Activated naive CD4-positive, alpha-beta T cell (primary cell): Measurements from ENCODE around the gene UBE2H.
"Not testable (repeated sequence)": the region's sequence is repeated elsewhere in the genome, so short reads cannot be mapped to it uniquely, and the experiment has no call there.

ENCODE experiments used
- DNase-seq, 4 experiments: peaks; one replicate each; lab custom pipeline; 2025; lab: John Stamatoyannopoulos, UW

UBE2H gene

DNA sequence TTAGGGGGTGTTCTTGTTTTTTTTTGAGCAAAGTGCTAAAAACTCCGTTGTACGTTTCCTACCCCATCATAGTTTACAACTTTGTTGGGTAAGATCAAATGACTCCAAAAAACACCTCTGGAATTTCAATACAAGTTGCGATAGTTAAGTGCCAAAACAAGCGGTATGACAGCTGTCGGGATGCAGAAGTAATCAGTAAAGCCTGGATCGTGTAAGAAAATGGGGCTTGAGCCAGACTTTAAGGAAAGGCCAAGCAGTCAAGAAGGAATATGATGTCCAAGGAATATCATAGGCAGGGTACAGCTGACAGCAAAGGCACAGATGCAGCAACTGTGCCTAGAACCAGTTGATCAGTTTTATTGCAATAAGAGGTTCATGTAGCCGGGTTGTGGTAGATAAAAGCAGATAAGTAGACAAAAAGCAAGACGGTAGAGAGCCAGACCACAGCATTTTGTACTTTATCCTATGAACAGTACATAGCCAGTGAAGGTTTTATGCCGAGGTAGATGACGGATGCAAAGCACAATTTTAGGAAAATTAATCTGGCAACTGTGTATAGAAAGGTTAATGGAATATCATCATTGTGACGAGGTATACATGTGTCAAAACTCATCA is 45.5 kb downstream of the UBE2H start:
- no peak for DNase-seq

DNA sequence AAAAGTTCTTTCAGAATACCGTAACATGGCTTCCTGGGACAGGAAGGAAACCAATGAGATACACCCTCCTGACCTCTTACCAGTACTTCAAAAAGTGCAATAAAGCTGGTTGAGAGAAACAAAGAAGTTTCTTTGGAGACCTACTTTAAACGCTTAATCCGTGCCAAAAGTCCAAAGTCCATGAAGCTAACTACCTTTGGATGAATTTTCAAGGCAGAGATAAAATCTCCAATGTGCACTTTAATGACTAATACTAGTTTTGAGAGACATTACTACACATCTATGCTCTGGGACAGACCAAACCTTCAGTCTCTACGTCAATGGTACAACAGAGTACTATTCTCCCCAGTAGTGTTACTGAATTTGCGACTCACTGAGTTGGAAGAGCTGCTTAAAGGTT is 46.1 kb downstream of the UBE2H start:
- no peak for DNase-seq

DNA sequence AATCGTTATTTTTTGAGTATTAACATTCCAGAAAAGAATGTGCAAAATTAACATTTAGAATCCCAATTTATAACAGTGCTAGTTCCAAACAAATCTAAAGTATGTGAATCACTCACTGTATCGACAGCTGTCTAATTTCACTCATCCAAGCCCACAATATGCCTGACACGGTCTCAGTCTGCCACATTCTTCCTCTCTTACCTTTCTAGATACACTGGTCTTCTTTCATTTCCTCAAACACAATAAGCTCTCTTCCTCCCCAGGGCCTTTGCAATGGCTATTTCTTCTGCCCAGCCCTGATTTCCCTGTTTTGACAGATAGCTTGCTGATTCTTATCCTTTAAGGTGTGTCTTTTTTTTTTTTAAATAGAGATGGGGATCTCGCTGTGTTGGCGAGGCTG is 48.8 kb downstream of the UBE2H start:
- no peak for DNase-seq

DNA sequence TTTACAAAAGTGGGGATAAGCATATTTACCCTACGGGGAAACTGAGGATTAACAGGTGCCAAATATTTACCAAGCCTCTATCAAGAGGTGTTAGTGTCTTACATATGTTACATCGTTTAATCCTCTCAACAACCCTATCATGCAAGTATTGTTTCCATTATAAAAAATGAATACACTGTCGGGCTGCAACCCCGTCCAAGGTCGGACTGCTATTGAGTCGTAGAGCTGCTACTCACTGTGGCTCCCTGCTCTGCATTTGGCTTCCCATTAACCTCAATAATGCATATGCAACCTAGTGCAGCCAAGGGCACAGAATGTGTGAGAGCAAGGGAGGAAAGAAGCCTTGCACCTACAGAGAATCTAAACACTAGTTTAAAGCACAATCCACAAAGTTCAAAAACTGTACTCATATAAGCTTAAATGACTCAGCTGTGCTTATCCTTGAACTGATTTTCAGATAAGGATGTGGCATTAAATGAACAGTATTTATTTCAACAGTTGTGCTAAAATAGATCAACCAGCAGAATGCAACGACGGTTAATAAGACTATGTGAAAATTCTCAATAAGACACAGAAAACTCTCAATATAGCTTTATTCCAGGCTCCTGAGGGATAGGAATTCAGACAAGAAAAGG is 49.9 kb downstream of the UBE2H start:
- DNase-seq = no peak

DNA sequence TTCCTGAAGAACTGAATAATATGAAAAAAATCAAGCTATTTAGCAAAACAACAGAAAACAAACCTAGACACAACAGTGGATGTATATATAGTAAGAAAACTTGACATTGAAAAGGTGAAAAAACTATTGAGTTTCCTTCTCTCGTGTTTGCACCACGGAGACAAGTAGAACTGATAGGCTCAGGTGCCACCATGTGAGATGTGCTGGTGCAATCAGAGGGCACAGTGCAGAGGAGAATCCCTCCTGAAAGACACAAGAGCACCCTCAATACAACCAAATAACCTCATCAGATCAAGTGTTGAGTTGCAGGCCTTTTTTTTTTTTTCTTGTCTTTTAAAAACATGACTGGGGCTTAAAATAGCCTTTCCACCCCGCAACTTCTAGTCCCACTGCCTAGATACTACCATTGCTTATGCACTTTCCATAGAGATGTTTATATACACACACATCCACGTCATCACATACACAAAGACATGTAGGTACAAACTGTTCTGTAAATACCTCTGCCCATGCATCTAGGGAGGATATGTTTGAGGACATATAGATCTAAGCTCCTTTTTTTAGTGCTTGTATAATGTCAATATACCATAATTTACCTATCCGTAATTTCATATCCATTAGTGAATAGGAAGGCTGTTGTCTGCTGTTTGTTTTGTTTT is 54.1 kb downstream of the UBE2H start:
- no peak for DNase-seq

DNA sequence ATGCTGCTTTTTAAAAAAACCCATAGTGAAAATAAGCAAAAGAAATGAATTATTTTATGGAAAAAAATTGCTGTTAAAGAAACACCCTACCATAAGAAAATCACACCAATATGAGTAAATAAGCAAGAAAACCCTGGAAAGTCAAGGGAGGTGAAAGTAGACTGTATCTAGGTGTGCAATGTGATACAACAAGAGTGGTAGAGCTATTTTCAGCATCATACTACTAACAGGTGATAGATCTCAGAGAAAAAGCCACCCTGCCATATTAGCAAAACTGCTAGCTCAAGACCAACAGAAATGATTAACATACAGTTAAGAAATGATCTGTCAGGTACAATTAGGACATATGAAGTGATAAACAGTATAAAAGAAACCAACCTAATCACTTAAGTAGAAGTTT is 54.8 kb downstream of the UBE2H start:
- no peak for DNase-seq

DNA sequence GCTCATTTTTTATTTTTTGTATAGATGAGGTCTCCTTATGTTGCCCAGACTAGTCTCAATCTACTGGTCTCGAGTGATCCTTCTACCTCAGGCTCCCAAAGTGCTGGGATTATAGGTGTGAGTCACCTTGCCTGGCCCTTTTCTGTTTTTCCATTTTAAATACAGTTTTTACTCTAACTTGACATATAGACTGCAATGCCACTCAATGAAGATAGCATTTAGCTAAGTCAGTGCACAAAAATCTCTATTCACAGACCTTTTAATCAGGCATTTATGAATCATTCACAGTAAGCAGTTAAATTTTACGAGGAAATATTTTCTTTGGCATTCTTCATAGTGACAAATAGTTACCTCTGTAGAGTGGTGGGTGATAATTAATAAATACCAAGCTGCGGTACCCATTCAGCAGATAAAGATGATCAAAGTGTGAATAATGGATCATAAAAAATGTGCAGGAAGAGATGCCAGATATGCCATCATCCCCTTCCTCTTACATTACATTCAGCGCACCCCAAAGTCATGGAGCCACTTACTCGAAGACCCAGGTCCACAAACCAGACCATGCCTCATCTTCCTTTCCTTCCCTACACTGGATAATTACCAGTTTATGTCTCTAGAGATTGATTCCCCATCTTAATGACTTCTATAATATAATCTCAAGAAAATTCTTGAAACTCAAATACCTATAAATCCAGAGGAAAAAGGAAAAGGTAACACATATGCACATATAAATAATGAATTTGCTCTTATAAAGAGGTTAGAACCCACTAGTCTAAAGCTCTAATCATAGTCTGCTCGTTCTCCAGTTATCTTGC is 56.0 kb downstream of the UBE2H start:
- DNase-seq = no peak

DNA sequence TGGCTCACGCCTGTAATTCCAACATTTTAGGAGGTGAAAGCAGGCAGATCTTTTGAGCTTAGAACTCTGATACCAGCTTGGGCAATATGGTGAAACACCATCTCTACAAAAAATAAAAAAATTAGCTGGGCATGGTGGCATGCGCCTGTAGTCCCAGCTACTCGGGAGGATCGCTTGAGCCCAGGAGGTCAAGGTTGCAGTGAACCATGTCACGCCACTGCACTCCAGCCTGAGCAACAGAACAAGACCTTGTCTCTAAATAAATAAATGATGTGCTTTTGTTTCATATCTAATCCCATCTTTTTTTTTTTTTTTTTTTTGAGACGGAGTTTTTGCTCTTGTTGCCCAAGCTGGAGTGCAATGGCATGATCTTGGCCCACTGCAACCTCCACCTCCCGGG is 58.6 kb downstream of the UBE2H start:
- DNase-seq = not testable (repeated sequence)

DNA sequence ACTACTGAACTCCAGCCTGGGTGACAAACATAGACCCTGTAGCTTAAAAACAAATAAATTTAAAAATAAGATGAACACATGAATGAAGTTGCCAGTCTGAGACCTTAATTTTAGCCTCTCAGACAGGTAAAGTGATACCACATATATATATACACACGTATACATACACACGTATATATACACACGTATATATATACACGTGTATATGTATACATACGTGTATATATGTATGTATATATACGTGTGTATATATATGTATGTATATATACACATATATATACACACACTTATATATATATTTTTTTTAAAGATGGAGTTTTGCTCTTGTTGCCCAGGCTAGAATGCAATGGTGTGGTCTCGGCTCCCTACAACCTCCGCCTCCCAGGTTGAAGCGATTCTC is 62.7 kb downstream of the UBE2H start:
- no peak for DNase-seq

DNA sequence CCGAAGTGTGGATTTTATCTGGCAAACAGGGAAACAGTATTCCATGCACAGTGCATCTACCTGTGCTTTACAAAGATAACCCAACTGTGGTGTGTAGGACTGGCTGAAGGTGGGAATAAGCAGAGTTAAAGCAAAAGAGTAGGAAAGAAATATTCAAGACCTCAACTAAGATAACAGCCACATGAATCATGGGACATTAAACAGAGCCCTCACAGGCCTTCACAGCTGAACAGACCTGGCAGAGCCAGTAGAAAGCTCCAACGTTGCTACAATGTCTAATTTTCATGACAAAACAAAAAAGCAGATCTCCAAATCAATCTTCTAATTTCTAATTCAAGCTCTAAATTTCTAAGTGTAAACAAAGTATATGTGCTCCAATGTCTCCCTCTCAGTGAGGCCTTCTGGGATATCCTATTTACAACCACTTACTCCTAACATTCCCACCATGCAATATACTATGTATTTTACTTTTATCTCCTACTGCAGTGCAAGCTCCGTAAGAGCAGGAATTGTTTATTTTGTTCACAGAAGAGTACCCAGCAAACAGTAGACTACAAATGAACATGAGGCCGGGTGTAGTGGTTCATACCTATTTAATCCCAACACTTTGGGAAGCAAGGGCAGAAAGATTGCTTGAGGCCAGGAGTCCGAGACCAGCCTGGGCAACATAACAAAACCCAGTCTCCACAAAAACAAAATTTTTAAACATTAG is 63.5 kb downstream of the UBE2H start:
- no peak for DNase-seq

DNA sequence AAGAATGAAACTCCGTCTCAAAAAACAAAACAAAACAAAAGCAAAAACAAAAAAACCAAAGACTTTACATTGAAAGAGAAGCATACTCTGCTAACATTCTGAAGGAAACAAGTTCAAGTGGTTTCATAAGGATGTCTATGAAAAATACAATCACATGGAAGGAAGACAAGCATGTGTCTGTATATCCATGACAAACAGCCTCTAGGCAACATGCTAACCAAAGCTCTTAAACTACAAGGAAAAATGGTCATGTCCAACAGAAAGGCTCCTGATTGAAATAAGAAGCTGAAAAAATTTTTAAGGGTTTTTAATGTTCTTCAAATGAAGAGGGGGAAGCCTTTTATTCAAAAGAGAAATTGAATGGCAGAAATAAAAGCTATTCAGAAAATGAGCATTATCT is 64.9 kb downstream of the UBE2H start:
- no peak for DNase-seq

DNA sequence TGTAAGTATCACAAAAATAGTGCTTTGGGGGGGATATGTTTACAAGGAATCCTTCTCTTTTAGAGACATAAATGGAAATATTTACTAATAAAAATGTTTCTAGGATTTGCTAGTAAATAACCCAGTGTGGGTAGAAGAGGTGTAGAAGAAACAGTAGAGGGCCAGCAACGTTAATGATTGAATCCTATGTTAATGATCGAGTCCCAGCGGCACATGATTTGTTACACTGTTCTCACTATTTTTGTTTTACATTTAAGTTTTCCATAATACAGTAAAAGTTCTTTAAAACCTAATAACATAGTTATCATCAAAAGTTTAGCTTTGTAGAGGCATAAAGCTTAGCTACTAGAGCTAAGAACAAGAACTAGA is 66.0 kb downstream of the UBE2H start:
- DNase-seq = no peak

DNA sequence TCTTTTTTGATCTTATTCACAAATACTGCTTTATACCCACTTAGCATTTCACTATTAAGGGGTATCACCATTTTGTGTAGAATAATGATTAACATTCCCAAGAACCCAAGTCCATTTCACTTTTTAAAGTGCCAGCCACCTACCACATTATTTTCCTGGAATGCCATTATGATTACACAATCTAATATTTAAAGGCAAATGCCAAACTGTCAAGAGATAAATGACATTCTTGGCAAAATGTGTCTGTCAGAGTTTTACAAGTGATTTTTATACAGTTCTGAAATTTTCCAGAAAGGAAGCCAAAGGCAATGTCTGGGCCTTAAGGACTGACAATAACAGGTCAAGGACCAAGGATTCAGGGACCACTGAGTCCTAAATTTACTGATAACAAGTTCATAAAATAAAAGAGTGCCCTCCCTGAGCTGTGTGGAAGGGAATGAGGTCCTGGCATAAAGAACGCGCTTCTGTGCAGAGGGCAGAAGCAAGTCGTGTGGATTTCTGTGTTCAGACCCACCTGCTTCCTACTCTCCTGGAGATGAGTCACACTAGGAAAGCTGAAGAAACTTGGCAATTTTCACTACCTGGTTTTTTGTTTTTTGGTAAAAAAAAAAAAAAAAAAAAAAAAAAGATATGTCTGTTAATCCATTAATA is 66.5 kb downstream of the UBE2H start:
- DNase-seq = no peak

DNA sequence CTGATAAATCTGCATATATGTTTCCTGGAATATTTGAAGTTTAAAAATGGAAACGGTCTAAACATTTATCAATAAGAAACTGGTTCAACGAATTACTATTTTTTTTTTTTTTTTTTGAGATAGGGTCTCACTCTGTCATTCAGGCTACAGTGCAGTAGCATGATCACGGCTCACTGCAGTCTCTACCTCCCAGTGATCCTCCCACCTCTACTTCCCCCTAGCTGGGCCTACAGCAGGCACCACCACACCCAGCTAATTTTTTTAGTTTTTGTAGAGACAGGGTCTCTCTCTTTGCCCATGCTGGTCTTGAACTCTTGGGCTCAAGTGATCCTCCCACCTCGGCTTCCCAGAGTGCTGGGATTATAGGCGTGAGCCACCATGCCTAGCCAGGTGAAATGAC is 68.3 kb downstream of the UBE2H start:
- DNase-seq = no peak

DNA sequence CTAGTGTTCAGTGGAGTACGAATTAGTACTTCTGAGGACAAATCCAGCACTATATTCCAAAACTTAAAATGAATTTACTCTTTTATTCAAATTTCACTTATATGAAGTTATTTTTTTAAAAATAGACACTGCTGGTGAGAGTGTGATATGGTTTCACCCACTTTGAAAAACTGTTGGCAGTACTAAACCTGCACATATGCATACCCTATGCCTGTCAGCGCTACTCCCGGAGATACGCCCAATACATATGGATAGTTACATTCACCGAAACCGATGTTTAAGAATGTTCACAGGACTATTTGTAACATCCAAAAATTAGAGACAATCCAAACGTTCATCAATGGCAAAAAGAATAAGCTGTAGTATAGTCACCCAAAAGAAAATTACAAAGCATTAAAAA is 69.6 kb downstream of the UBE2H start:
- DNase-seq = no peak

DNA sequence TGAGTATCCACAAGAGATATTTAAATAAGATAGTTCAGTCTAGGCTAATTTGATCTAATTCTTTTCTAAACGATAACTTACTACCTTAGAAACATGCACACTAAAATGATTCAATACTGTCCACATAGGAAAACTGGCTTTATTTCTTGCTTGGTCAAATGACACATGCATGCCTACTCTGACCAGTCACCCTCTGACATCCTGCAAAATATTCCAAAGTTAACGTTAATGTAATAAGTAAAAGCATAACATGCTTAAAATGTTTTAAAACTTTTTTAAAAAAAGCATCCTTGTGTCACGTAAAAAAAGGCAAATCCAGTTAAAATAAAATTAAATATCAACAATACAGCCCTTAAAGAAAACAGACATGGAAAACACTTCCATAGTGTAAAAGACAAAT is 70.2 kb downstream of the UBE2H start:
- no peak for DNase-seq

DNA sequence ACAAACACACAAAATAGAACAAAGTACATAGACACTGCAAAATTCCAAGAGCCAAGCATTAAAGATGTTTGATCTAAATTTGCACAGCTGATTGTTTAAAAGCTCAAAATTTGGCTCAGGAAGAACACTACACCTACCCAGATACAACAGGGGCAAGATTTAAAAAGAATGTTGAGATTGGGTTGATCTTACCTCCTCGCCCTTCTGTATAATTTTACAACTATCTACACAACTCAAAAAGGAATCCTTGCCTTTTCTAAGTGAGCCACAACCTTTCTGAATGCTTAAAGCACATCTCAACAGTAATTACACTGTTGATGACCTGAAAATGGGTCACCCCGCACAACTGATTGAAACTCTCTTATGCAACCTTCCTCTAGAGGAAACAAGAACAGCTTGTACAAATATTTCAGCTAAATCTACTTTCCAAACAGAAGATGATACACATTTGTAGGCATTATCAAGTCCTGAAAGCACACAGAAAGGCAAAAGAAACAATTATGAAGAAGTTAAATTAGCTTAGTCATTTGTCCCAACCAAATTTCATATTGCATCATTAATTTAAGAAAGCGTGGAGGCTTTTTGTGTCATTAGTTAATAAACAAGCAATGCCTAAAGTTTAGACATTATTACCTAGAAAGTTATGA is 75.5 kb downstream of the UBE2H start:
- no peak for DNase-seq

DNA sequence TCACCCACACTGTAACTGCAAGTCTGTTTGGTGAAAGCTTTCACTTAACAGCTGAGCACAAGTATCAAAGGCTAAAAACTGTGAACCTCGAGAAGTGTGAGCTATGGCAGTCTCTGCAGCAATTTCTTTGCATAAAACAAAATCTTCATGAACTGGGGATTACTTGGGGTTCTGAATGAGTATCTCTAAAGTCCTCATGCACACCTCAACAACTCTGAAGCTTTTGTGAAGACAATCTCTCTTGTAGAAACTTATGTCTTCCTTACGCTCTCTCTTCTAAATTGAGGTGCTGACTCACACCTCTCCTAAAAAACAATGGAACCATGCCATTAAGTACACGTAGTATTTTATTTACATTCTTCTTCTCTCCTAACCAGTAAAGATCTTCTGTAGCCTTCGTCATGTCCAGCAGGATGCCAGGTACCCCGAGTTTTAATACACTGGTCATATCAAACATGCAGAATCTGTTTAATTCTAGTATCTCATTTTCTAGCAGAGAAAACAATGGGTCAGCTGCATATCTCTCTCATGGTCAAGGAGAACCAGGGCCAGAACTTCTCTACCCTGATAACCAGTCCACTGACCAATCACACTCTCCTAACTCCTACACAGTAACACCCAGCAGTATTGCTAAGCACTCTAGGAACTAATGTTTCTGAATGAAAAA is 76.9 kb downstream of the UBE2H start:
- no peak for DNase-seq

DNA sequence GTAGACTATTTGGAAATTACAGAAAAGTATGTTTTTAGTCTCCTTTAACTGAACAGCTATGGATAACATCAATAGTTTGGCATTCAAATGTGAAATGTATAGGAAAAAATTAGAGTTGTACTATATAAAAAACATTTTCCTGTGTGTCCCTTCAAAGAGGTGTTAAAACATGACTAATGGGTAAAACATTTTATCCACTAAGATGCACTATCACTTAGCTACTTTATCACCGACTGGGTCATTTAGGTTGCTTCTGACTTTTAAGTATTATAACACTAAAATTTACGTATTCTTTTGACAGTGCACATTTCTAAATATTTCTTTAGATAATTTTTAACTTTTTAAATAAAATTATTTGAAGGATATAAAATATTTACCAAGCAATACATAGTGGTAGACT is 77.6 kb downstream of the UBE2H start:
- DNase-seq = no peak

DNA sequence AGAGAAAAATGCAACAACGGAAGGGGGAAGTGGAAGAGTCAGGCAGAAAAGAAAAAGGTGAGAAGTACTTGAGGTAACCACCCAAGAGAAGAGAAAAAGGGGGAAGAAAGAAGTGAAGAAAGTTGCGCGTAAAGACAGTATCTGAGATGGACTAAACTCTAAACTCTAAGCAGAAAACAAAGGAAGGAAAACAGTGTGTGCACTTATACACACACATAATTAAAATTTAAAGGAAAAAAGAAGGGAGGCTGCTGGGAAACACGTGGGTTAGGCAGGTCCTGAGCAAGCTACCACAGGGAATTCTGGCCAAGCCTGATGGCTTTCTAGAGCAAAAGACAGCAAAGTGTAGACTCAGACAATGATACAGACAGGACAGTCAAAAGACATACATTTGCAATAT is 78.0 kb downstream of the UBE2H start:
- DNase-seq = no peak

DNA sequence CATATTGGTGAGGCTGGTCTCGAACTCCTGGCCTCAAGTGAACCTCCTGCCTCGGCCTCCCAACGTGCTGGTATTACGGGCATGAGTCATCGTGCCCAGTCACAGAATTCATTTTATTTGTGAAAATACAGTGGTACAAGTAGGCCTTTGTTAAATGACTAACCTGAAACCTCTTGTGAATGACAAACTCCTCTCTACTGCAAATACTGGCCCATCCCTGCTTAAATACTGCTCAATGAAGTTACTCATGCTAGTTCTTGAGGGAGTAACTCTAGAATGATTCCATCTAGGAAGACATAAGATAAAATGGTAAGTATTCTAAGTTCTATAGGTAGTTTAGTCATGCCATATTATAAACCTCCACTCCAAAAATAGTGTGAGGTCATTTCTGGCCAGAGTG is 80.7 kb downstream of the UBE2H start:
- no peak for DNase-seq
